ENCODE measurements around the gene MOCS2. TPM values are rescaled to one million over a fixed set of nuclear protein-coding genes. Genes with fewer than 3 reads are reported as not detected.
A peak's percentile ranks its signal among the peaks of the same experiment; 100 is the strongest.

MOCS2 gene, protein sequence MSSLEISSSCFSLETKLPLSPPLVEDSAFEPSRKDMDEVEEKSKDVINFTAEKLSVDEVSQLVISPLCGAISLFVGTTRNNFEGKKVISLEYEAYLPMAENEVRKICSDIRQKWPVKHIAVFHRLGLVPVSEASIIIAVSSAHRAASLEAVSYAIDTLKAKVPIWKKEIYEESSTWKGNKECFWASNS
- polyA plus RNA-seq: 46.0 TPM
- long read RNA-seq, donor 1, transcript MOCS2-203 (7 exons, 1,337 nt): major isoform, 13 of 15 reads
- long read RNA-seq, donor 1, partial matches to known transcripts: 0 of 15 reads
- long read RNA-seq, donor 1, other reads (novel, unspliced or antisense): 0 of 15 reads
- long read RNA-seq, donor 2, transcript MOCS2-203 (7 exons, 1,337 nt): major isoform, 20 of 27 reads
- long read RNA-seq, donor 2, partial matches to known transcripts: 7 of 27 reads
- long read RNA-seq, donor 2, other reads (novel, unspliced or antisense): 0 of 27 reads
- long read RNA-seq, donor 3, transcript MOCS2-207 (5 exons, 795 nt): minor isoform, 5 of 71 reads
- long read RNA-seq, donor 3, transcript MOCS2-203 (7 exons, 1,337 nt): major isoform, 48 of 71 reads
- long read RNA-seq, donor 3, partial matches to known transcripts: 16 of 71 reads
- long read RNA-seq, donor 3, other reads (novel, unspliced or antisense): 0 of 71 reads
- long read RNA-seq, donor 4, partial matches to known transcripts: 0 of 3 reads
- long read RNA-seq, donor 4, other reads (novel, unspliced or antisense): 0 of 3 reads
- long read RNA-seq, donor 5, transcript MOCS2-203 (7 exons, 1,337 nt): major isoform, 12 of 13 reads
- long read RNA-seq, donor 5, partial matches to known transcripts: 0 of 13 reads
- long read RNA-seq, donor 5, other reads (novel, unspliced or antisense): 0 of 13 reads
- long read RNA-seq, donor 6, transcript MOCS2-203 (7 exons, 1,337 nt): major isoform, 18 of 26 reads
- long read RNA-seq, donor 6, partial matches to known transcripts: 5 of 26 reads
- long read RNA-seq, donor 6, other reads (novel, unspliced or antisense): 0 of 26 reads
- long read RNA-seq, donor 7, transcript MOCS2-203 (7 exons, 1,337 nt): major isoform, 8 of 10 reads
- long read RNA-seq, donor 7, partial matches to known transcripts: 0 of 10 reads
- long read RNA-seq, donor 7, other reads (novel, unspliced or antisense): 0 of 10 reads
- long read RNA-seq, donor 8, transcript MOCS2-203 (7 exons, 1,337 nt): major isoform, 23 of 38 reads
- long read RNA-seq, donor 8, partial matches to known transcripts: 11 of 38 reads
- long read RNA-seq, donor 8, other reads (novel, unspliced or antisense): 0 of 38 reads
- long read RNA-seq, donor 9, transcript MOCS2-203 (7 exons, 1,337 nt): major isoform, 34 of 47 reads
- long read RNA-seq, donor 9, partial matches to known transcripts: 12 of 47 reads
- long read RNA-seq, donor 9, other reads (novel, unspliced or antisense): 0 of 47 reads
- long read RNA-seq, donor 10, transcript MOCS2-203 (7 exons, 1,337 nt): major isoform, 23 of 34 reads
- long read RNA-seq, donor 10, partial matches to known transcripts: 9 of 34 reads
- long read RNA-seq, donor 10, other reads (novel, unspliced or antisense): 0 of 34 reads
- long read RNA-seq, donor 11, transcript MOCS2-203 (7 exons, 1,337 nt): major isoform, 23 of 29 reads
- long read RNA-seq, donor 11, partial matches to known transcripts: 5 of 29 reads
- long read RNA-seq, donor 11, other reads (novel, unspliced or antisense): 0 of 29 reads

DNA sequence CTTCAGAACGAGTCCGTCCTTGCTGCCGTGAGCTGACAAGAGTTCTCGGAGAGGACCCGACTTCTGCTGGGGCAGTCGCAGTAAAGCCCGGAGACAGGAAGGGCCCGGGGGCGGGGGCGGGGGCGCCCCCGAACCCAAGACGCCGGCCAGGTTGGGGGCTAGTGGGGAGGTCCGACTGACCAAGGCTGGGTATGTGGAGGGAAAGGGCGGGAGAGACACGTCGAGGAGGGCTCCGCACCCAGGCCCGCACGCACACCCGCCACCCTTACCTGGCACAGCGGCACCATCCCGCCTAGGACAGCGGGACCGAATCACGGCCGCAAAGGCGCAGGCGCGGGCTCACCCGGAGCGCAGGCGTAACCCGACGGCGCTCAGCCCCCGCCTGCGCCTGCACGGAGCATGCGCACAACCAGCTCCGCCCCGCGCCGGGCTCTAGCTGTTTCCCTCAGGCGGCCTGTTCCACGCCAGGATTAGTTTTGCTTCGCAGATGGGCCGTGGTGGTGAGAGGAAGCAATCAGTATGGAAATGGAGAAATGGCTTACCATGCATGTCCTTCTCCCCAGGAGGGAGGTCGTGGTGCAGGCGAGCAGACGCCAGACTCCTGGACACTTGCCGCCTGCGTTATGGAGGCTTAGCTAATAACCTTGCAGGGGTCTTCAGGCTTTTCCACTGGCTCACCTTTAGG lies at the start of gene MOCS2:
TSS of gene MOCS2 (minus strand) at position 315 of the 685 bp plus-strand sequence. CDS start 2,583 bp downstream, outside the sequence.
- WGBS (ENCODE audit: insufficient coverage, low lambda C conversion rate): no CpG with 5 or more reads among the region's 54 CpGs
- DNase-seq: peak; percentile 94 to 95
- Histone ChIP-seq H3K36me3 (ENCODE audit: control insufficient read depth, insufficient read depth, low read length) (peaks cover 7% of the 10 kb centered on the region), H3K9me3 (ENCODE audit: control insufficient read depth, low read depth, low read length) (no peaks in the 10 kb centered on the region), H3K4me1 (ENCODE audit: control insufficient read depth, insufficient read depth, low read length) (peaks cover 6% of the 10 kb centered on the region), H3K27ac (ENCODE audit: low read length) (peak within 1 kb of the TSS; percentile 87), H3K27me3 (ENCODE audit: control insufficient read depth, insufficient read depth, low read length) (no peaks in the 10 kb centered on the region), H3K4me3 (ENCODE audit: low read length) (peak within 1 kb of the TSS; percentile 90)

DNA sequence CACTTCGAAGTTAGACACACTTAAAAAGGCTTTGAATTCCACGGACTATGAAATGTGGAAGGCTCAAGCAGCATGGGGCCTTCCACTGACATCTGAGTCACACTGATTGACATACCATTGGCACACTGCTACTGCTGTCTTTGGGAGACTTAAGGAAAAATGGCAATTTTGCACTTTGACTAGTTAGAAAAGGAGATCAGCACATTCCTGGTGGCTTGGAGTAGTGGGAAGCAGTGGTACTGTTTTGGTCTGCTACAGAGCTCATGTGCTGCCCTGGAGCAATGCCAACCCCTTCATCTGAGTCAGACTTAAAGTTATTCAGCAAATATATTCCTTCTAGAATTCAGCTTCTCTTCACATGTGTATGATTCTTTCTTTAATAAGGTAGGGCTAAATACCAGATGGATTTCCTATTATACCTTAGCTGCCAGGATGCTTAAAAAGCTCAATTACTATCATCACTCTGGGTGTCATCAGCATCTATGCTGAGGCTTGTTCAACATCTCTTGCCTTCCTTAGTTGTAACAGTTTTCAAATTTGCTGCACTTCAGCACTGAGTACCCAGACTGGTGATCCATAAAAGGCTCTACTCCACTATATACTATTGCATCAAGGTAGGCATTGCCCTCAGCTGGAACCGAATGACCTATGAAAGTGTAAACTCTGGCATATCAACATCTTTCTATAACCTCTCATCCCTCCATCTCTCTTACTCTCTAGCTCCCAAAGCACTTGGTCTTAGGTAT lies 42.3 kb upstream of the MOCS2 start:
- Histone ChIP-seq H3K27ac (ENCODE audit: low read length) (no peak overlapping the region), H3K27me3 (ENCODE audit: control insufficient read depth, insufficient read depth, low read length) (no peaks in the 10 kb centered on the region), H3K4me3 (ENCODE audit: low read length) (no peak overlapping the region), H3K36me3 (ENCODE audit: control insufficient read depth, insufficient read depth, low read length) (no peaks in the 10 kb centered on the region), H3K4me1 (ENCODE audit: control insufficient read depth, insufficient read depth, low read length) (no peaks in the 10 kb centered on the region), H3K9me3 (ENCODE audit: control insufficient read depth, low read depth, low read length) (no peaks in the 10 kb centered on the region)
- WGBS (ENCODE audit: insufficient coverage, low lambda C conversion rate): 100% methylated on average over 1 of the region's 3 CpGs
- DNase-seq: no peak

DNA sequence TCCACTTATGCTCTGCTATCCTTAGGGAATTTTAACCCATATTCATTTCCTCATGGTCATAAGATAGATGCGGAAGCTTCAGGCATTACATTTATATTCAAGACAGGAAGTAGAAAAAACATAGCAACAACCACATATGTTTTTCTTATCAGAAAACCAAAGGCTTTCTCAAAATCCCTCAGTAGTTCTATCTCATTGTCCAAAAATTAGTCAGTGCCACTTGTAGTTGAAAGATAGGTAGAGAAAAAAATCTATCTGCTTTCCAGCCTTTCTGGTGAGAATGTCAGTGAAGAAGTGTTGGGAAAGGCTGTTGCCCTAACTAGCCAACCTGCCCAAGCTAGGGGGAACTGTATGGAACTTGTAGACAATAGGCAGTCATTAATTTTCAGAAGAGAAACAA lies 23.5 kb upstream of the MOCS2 start:
- no peak for DNase-seq
- no peaks in the 10 kb centered on the region for H3K9me3 ChIP-seq (ENCODE audit: control insufficient read depth, low read depth, low read length)
- H3K36me3 ChIP-seq (ENCODE audit: control insufficient read depth, insufficient read depth, low read length): no peaks in the 10 kb centered on the region
- H3K27me3 ChIP-seq (ENCODE audit: control insufficient read depth, insufficient read depth, low read length): no peaks in the 10 kb centered on the region
- no CpG with 5 or more reads among the region's 1 CpG for WGBS (ENCODE audit: insufficient coverage, low lambda C conversion rate)
- H3K4me1 ChIP-seq (ENCODE audit: control insufficient read depth, insufficient read depth, low read length): no peaks in the 10 kb centered on the region
- no peak overlapping the region for H3K4me3 ChIP-seq (ENCODE audit: low read length)
- H3K27ac ChIP-seq (ENCODE audit: low read length): no peak overlapping the region

DNA sequence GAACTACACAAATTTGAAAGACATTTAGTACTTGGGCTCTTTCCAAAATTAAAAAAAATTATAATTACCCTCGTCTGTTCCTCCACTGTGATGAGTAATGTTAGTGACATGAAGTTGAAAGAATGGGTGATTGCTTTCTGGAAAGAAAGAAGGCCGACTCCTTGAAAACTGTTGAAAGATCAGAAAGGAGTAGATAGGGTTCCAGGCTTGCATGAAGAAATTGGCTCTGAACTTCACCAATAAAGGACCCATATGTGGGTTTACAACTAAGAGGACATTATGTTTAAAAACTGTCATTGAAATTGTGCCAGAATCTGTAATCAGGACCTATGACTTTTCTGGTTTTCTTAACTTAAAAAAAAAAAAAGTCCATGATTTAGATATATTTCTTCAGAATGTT lies 20.7 kb upstream of the MOCS2 start:
- Histone ChIP-seq H3K27ac (ENCODE audit: low read length) (no peak overlapping the region), H3K36me3 (ENCODE audit: control insufficient read depth, insufficient read depth, low read length) (no peaks in the 10 kb centered on the region), H3K27me3 (ENCODE audit: control insufficient read depth, insufficient read depth, low read length) (no peaks in the 10 kb centered on the region), H3K9me3 (ENCODE audit: control insufficient read depth, low read depth, low read length) (no peaks in the 10 kb centered on the region), H3K4me1 (ENCODE audit: control insufficient read depth, insufficient read depth, low read length) (no peaks in the 10 kb centered on the region), H3K4me3 (ENCODE audit: low read length) (no peak overlapping the region)
- no peak for DNase-seq
- no CpG with 5 or more reads among the region's 2 CpGs for WGBS (ENCODE audit: insufficient coverage, low lambda C conversion rate)

DNA sequence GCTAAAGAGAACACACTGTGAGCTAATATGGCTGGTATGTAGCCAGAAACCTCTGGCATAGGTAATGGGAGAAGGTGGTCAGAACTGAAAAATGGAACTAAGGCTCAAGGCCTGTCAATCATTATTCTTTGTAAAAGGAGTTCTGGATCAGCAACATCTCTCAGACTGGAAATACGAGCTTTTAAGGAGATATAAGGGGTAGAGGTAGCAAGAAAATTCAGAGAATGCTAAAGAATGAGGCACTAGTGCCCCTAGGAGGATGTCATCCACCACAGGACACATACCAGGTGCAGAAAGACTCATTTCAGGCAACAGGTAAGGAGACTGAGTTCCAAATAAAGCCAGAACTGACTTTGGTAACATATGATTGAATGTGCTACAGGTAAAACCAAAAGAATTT lies 18.9 kb upstream of the MOCS2 start:
- Histone ChIP-seq H3K4me3 (ENCODE audit: low read length) (no peak overlapping the region), H3K27me3 (ENCODE audit: control insufficient read depth, insufficient read depth, low read length) (no peaks in the 10 kb centered on the region), H3K27ac (ENCODE audit: low read length) (no peak overlapping the region), H3K36me3 (ENCODE audit: control insufficient read depth, insufficient read depth, low read length) (no peaks in the 10 kb centered on the region), H3K4me1 (ENCODE audit: control insufficient read depth, insufficient read depth, low read length) (no peaks in the 10 kb centered on the region), H3K9me3 (ENCODE audit: control insufficient read depth, low read depth, low read length) (no peaks in the 10 kb centered on the region)
- WGBS (ENCODE audit: insufficient coverage, low lambda C conversion rate): no CpG with 5 or more reads among the region's 1 CpG
- DNase-seq: no peak

DNA sequence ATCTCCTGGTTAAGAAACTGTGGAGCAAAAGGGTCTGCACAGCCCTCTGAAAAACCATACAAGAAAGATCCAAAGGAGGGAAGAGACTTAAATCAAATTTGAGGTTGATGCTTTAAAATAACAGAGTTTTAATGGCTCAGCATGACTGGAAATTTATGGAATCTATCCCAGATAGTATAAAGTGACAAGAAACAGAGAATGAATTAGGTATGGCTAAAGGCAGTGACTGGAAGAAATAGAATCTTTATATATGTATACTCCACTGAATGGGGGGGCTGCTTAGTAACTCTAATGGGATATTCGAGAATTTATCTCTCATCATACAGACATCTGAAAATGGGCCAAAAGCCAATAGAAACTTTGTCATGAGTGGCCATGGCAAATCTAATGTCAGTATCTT lies 17.6 kb upstream of the MOCS2 start:
- WGBS (ENCODE audit: insufficient coverage, low lambda C conversion rate): 80% methylated on average over 1 of the region's 1 CpG

DNA sequence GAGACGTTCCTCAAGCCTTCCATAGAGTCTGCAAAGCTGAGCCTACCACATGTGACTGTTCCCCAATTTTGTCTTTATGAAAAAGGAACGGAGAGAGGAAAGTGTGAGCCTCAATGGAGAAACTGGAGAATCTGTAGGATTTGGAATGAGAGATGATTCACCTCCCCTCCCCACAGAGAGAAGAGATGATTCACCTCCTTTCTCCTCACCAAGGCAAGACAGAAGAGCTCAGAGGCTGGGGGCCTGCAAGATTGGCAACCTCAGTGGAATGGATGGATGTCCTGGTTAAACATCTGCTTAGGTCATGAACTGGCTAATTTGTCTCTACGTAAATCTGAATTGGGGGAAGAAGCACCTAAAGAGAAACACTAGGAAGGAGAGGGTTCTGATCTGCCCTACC lies 17.0 kb upstream of the MOCS2 start:
- no CpG with 5 or more reads among the region's 3 CpGs for WGBS (ENCODE audit: insufficient coverage, low lambda C conversion rate)
- no peak overlapping the region for H3K27ac ChIP-seq (ENCODE audit: low read length)
- no peaks in the 10 kb centered on the region for H3K36me3 ChIP-seq (ENCODE audit: control insufficient read depth, insufficient read depth, low read length)
- no peak overlapping the region for H3K4me3 ChIP-seq (ENCODE audit: low read length)
- H3K9me3 ChIP-seq (ENCODE audit: control insufficient read depth, low read depth, low read length): no peaks in the 10 kb centered on the region
- no peak for DNase-seq
- no peaks in the 10 kb centered on the region for H3K4me1 ChIP-seq (ENCODE audit: control insufficient read depth, insufficient read depth, low read length)
- no peaks in the 10 kb centered on the region for H3K27me3 ChIP-seq (ENCODE audit: control insufficient read depth, insufficient read depth, low read length)

More for the DNA sequence above, 17.6 kb upstream of the MOCS2 start:
- Histone ChIP-seq H3K27ac (ENCODE audit: low read length) (no peak overlapping the region), H3K4me3 (ENCODE audit: low read length) (no peak overlapping the region), H3K27me3 (ENCODE audit: control insufficient read depth, insufficient read depth, low read length) (no peaks in the 10 kb centered on the region), H3K4me1 (ENCODE audit: control insufficient read depth, insufficient read depth, low read length) (no peaks in the 10 kb centered on the region), H3K36me3 (ENCODE audit: control insufficient read depth, insufficient read depth, low read length) (no peaks in the 10 kb centered on the region), H3K9me3 (ENCODE audit: control insufficient read depth, low read depth, low read length) (no peaks in the 10 kb centered on the region)
- no peak for DNase-seq

DNA sequence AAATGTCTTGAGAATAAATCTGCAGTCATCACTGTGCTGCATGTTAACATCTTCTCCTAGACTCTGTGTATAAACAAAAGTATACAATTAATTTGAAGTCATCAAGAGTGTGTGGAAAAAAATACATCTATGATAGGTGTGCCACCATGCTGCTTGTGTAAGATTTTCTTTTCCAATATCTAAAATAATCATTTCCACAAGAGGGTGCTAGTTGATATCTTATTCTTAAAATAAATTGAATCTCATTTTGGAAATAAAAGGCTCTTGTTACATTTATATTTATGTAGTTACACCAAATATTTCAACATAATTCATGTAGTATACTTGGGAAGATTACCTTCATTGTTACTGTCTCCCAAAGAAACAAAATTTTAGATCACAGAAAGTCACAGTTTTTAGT lies 14.1 kb upstream of the MOCS2 start:
- H3K36me3 ChIP-seq (ENCODE audit: control insufficient read depth, insufficient read depth, low read length): no peaks in the 10 kb centered on the region
- no peak overlapping the region for H3K27ac ChIP-seq (ENCODE audit: low read length)
- no peak overlapping the region for H3K4me3 ChIP-seq (ENCODE audit: low read length)
- no peaks in the 10 kb centered on the region for H3K9me3 ChIP-seq (ENCODE audit: control insufficient read depth, low read depth, low read length)
- H3K27me3 ChIP-seq (ENCODE audit: control insufficient read depth, insufficient read depth, low read length): no peaks in the 10 kb centered on the region
- DNase-seq: no peak
- H3K4me1 ChIP-seq (ENCODE audit: control insufficient read depth, insufficient read depth, low read length): peaks cover 12% of the 10 kb centered on the region

DNA sequence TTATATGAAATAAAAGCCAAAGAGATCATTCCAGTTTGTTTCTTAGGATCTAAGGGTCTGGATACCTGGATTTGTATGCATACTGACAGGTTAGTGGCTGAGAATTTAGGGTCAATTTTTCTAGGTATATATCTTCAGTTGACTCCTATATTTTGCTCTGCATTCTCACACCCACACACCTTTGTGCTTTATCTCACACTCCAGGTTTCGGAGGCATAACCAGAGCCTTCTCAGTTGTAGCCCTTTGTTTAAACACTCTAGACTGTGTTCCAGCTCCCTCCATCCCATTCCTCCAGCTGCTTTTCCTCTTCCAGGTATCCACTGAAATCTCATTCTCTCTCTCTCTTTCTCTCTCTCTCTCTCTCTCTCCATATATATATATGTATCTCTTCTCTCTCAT lies 10.6 kb upstream of the MOCS2 start:
- Histone ChIP-seq H3K36me3 (ENCODE audit: control insufficient read depth, insufficient read depth, low read length) (no peaks in the 10 kb centered on the region), H3K4me3 (ENCODE audit: low read length) (no peak overlapping the region), H3K9me3 (ENCODE audit: control insufficient read depth, low read depth, low read length) (no peaks in the 10 kb centered on the region), H3K27me3 (ENCODE audit: control insufficient read depth, insufficient read depth, low read length) (no peaks in the 10 kb centered on the region), H3K27ac (ENCODE audit: low read length) (no peak overlapping the region), H3K4me1 (ENCODE audit: control insufficient read depth, insufficient read depth, low read length) (peaks cover 18% of the 10 kb centered on the region)
- no peak for DNase-seq
- 33% methylated on average over 1 of the region's 1 CpG for WGBS (ENCODE audit: insufficient coverage, low lambda C conversion rate)
